ENCODE data around the gene SEM1. TPM values are rescaled to one million over a fixed set of nuclear protein-coding genes. Genes with fewer than 3 reads are reported as not detected.

The SEM1 gene
- total and polyA plus RNA-seq, 9 of the 15 experiments (the other 6 are each of a cell fraction or from before 2014, with no cell fraction given), result 74.7 to 938 (median 454) TPM

DNA sequence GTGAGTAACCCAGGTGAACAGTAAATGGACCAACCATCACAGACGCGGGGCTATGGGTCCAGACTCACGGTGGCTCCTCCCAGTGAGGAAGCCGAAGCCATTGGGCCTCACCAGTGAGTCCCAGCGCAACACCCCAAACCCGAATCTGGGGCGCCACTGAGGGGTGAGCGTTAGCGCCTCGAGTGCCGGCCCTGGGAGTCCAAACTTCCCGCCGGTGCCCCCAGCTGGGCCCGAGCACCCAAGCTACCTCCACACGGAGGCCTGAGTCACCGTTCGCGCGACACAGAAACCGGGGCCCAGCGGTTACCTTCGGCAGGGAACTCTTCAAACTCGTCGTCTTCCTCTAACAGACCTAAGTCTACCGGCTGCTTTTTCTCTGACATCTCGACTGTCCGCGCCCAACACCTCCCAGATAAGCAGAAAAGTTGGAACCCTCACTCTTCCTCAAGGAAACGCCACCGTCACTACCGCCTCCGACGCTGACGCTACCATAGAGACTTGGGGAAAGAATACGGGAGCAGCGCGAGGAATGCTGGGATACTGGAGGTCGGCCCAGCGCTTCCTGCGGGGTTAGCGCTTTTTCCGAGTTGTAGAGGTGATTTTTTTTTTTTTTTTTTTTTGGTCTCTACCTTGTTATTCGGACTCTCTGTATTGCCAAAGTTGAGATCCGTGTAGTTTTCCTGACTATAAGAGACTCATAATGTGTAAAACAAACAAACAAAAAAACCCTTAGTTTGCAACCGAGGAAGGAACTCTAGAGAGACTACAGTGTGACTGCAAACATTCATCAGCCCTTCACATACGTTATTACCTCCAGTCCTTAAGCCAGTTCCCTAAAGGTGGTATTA is at the start of gene SEM1 (continued):
- TF ChIP-seq, protein P1, sequence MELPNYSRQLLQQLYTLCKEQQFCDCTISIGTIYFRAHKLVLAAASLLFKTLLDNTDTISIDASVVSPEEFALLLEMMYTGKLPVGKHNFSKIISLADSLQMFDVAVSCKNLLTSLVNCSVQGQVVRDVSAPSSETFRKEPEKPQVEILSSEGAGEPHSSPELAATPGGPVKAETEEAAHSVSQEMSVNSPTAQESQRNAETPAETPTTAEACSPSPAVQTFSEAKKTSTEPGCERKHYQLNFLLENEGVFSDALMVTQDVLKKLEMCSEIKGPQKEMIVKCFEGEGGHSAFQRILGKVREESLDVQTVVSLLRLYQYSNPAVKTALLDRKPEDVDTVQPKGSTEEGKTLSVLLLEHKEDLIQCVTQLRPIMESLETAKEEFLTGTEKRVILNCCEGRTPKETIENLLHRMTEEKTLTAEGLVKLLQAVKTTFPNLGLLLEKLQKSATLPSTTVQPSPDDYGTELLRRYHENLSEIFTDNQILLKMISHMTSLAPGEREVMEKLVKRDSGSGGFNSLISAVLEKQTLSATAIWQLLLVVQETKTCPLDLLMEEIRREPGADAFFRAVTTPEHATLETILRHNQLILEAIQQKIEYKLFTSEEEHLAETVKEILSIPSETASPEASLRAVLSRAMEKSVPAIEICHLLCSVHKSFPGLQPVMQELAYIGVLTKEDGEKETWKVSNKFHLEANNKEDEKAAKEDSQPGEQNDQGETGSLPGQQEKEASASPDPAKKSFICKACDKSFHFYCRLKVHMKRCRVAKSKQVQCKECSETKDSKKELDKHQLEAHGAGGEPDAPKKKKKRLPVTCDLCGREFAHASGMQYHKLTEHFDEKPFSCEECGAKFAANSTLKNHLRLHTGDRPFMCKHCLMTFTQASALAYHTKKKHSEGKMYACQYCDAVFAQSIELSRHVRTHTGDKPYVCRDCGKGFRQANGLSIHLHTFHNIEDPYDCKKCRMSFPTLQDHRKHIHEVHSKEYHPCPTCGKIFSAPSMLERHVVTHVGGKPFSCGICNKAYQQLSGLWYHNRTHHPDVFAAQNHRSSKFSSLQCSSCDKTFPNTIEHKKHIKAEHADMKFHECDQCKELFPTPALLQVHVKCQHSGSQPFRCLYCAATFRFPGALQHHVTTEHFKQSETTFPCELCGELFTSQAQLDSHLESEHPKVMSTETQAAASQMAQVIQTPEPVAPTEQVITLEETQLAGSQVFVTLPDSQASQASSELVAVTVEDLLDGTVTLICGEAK (IDR thresholded peaks at IDR 0.05), result peak; percentile 75
- TF ChIP-seq, protein P1 (CRISPR knock-in tag; IDR thresholded peaks at IDR 0.05), result no peak
- peak; percentile 67; the same call in 1 of the 2 replicates for TF ChIP-seq BCOR (IDR thresholded peaks at IDR 0.05)
- no peak for TF ChIP-seq SOX6 (IDR thresholded peaks at IDR 0.05)
- TF ChIP-seq NBN (IDR thresholded peaks at IDR 0.05; ENCODE audit: low read depth), result peak; percentile 77; the same call in 1 of the 2 replicates
- TF ChIP-seq, protein P2, sequence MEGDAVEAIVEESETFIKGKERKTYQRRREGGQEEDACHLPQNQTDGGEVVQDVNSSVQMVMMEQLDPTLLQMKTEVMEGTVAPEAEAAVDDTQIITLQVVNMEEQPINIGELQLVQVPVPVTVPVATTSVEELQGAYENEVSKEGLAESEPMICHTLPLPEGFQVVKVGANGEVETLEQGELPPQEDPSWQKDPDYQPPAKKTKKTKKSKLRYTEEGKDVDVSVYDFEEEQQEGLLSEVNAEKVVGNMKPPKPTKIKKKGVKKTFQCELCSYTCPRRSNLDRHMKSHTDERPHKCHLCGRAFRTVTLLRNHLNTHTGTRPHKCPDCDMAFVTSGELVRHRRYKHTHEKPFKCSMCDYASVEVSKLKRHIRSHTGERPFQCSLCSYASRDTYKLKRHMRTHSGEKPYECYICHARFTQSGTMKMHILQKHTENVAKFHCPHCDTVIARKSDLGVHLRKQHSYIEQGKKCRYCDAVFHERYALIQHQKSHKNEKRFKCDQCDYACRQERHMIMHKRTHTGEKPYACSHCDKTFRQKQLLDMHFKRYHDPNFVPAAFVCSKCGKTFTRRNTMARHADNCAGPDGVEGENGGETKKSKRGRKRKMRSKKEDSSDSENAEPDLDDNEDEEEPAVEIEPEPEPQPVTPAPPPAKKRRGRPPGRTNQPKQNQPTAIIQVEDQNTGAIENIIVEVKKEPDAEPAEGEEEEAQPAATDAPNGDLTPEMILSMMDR (IDR thresholded peaks at IDR 0.05 in 2 of 3, conservative IDR thresholded peaks at IDR 0.05 in 1 of 3; ENCODE audit: insufficient read depth in 2 of 3, low read depth in 1 of 3, low read length in 3 of 3), result 0 out of 6 replicates have a peak, but pooled peaks of 1 of the 3 experiments have one; percentile 6
- TF ChIP-seq CC2D1A (IDR thresholded peaks at IDR 0.05), result 0 out of 2 replicates have a peak, but pooled peaks have one; percentile 29
- TF ChIP-seq NR2C1 (IDR thresholded peaks at IDR 0.05), result no peak
- TF ChIP-seq NR2C1 (tag; IDR thresholded peaks at IDR 0.05), result no peak
- TF ChIP-seq MAFF (IDR thresholded peaks at IDR 0.05; ENCODE audit: low read length), result 0 out of 2 replicates have a peak, but pooled peaks have one; percentile 32
- peak; percentile 95 for TF ChIP-seq POLR2A (conservative IDR thresholded peaks at IDR 0.05)
- TF ChIP-seq, protein P3, sequence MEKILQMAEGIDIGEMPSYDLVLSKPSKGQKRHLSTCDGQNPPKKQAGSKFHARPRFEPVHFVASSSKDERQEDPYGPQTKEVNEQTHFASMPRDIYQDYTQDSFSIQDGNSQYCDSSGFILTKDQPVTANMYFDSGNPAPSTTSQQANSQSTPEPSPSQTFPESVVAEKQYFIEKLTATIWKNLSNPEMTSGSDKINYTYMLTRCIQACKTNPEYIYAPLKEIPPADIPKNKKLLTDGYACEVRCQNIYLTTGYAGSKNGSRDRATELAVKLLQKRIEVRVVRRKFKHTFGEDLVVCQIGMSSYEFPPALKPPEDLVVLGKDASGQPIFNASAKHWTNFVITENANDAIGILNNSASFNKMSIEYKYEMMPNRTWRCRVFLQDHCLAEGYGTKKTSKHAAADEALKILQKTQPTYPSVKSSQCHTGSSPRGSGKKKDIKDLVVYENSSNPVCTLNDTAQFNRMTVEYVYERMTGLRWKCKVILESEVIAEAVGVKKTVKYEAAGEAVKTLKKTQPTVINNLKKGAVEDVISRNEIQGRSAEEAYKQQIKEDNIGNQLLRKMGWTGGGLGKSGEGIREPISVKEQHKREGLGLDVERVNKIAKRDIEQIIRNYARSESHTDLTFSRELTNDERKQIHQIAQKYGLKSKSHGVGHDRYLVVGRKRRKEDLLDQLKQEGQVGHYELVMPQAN (IDR thresholded peaks at IDR 0.05; ENCODE audit: borderline replicate concordance), result peak; percentile 89
- peak; percentile 74; the same call in 1 of the 2 replicates for TF ChIP-seq SIN3B (IDR thresholded peaks at IDR 0.05; ENCODE audit: low read depth)
- peak; percentile 97 for TF ChIP-seq PHF8 (IDR thresholded peaks at IDR 0.05; ENCODE audit: borderline replicate concordance, low read length)
